Measurements from ENCODE around the gene PTPRD.
"Not testable (repeated sequence)": the region's sequence is repeated elsewhere in the genome, so short reads cannot be mapped to it uniquely, and the experiment has no call there.

Gene PTPRD

GRCh38 chr9:9362332-9362731, 1250.5 kb downstream of the PTPRD start:
- no peak for DNase-seq (ENCODE audit: low spot score)
- no peak for FAIRE-seq

- FAIRE-seq (no peak), DNase-seq (ENCODE audit: low spot score) (no peak)
Measured at GRCh38 chr9:9352877-9353481, 1259.8 kb downstream of the PTPRD start.

- FAIRE-seq (no peak), DNase-seq (ENCODE audit: low spot score) (no peak)
Measured at GRCh38 chr9:9341203-9341602, 1271.6 kb downstream of the PTPRD start.

- DNase-seq (ENCODE audit: low spot score), result no peak
- FAIRE-seq, result no peak
Measured at GRCh38 chr9:9337129-9337528, 1275.7 kb downstream of the PTPRD start.

GRCh38 chr9:9326749-9327148, 1286.1 kb downstream of the PTPRD start:
- no peak for DNase-seq (ENCODE audit: low spot score)
- no peak for FAIRE-seq

- DNase-seq (ENCODE audit: low spot score) (no peak), FAIRE-seq (no peak)
Measured at GRCh38 chr9:9319007-9319406, 1293.8 kb downstream of the PTPRD start.

- DNase-seq (ENCODE audit: low spot score); FAIRE-seq: not testable (repeated sequence)
Measured at GRCh38 chr9:9310743-9311142, 1302.1 kb downstream of the PTPRD start.

GRCh38 chr9:9305600-9305999, 1307.2 kb downstream of the PTPRD start:
- DNase-seq (ENCODE audit: low spot score) (no peak), FAIRE-seq (no peak)

- DNase-seq (ENCODE audit: low spot score) (no peak), FAIRE-seq (no peak)
Measured at GRCh38 chr9:9299134-9299533, 1313.7 kb downstream of the PTPRD start.

GRCh38 chr9:9286001-9286400, 1326.8 kb downstream of the PTPRD start:
- FAIRE-seq, result no peak
- DNase-seq (ENCODE audit: low spot score), result no peak

- no peak for DNase-seq (ENCODE audit: low spot score)
- FAIRE-seq, result no peak
Measured at GRCh38 chr9:9284201-9284600, 1328.6 kb downstream of the PTPRD start.

GRCh38 chr9:9283159-9283986, 1329.4 kb downstream of the PTPRD start:
- no peak for DNase-seq (ENCODE audit: low spot score)
- no peak for FAIRE-seq

- no peak for FAIRE-seq
- DNase-seq (ENCODE audit: low spot score), result no peak
Measured at GRCh38 chr9:9275601-9276000, 1337.2 kb downstream of the PTPRD start.

- no peak for FAIRE-seq
- DNase-seq (ENCODE audit: low spot score), result no peak
Measured at GRCh38 chr9:9257999-9258498, 1354.8 kb downstream of the PTPRD start.

- FAIRE-seq (no peak), DNase-seq (ENCODE audit: low spot score) (no peak)
Measured at GRCh38 chr9:9246726-9247125, 1366.1 kb downstream of the PTPRD start.

GRCh38 chr9:9231946-9232345, 1380.9 kb downstream of the PTPRD start:
- FAIRE-seq (no peak), DNase-seq (ENCODE audit: low spot score) (no peak)

GRCh38 chr9:9229269-9229668, 1383.5 kb downstream of the PTPRD start:
- FAIRE-seq (no peak), DNase-seq (ENCODE audit: low spot score) (no peak)

- DNase-seq (ENCODE audit: low spot score) (no peak), FAIRE-seq (no peak)
Measured at GRCh38 chr9:9223175-9223574, 1389.6 kb downstream of the PTPRD start.

GRCh38 chr9:9222730-9223129, 1390.1 kb downstream of the PTPRD start:
- DNase-seq (ENCODE audit: low spot score) (no peak), FAIRE-seq (no peak)

- FAIRE-seq, result no peak
Measured at GRCh38 chr9:9216934-9217333, 1395.9 kb downstream of the PTPRD start.

GRCh38 chr9:9215050-9215449, 1397.8 kb downstream of the PTPRD start:
- FAIRE-seq (no peak), DNase-seq (ENCODE audit: low spot score) (no peak)

More at GRCh38 chr9:9216934-9217333, 1395.9 kb downstream of the PTPRD start:
- no peak for DNase-seq (ENCODE audit: low spot score)

- no peak for DNase-seq (ENCODE audit: low spot score)
- FAIRE-seq, result no peak
Measured at GRCh38 chr9:9214066-9214465, 1398.7 kb downstream of the PTPRD start.

GRCh38 chr9:9212963-9213362, 1399.8 kb downstream of the PTPRD start:
- FAIRE-seq (no peak), DNase-seq (ENCODE audit: low spot score) (no peak)
